Ishikawa (cell line): ENCODE data around the gene TNFRSF8.

ENCODE experiments used
- CEBPB ChIP-seq: IDR thresholded peaks from 2 replicates; pipeline ENCODE4 v1.6.1; 2012
- CREB1 ChIP-seq: IDR thresholded peaks from 2 replicates; pipeline ENCODE4 v1.6.1; 2012; ENCODE audit warnings: low read depth
- EGR1 ChIP-seq: IDR thresholded peaks from 2 replicates; pipeline ENCODE4 v1.6.1; 2012
- EP300 ChIP-seq: IDR thresholded peaks from 2 replicates; pipeline ENCODE4 v1.6.1; 2012; ENCODE audit warnings: borderline replicate concordance
- FOXM1 ChIP-seq: IDR thresholded peaks from 2 replicates; pipeline ENCODE4 v1.6.1; 2012; ENCODE audit warnings: low read depth, borderline replicate concordance
- MAX ChIP-seq: IDR thresholded peaks from 2 replicates; pipeline ENCODE4 v1.6.1; 2012
- NFIC ChIP-seq: IDR thresholded peaks from 2 replicates; pipeline ENCODE4 v1.6.1; 2012
- RAD21 ChIP-seq: IDR thresholded peaks from 2 replicates; pipeline ENCODE4 v1.6.1; 2012; ENCODE audit warnings: low read depth
- REST ChIP-seq: IDR thresholded peaks from 2 replicates; pipeline ENCODE4 v1.6.1; 2012; ENCODE audit warnings: low read depth, mild to moderate bottlenecking
- TAF1 ChIP-seq: IDR thresholded peaks from 2 replicates; pipeline ENCODE4 v1.6.1; 2012; ENCODE audit warnings: low read depth, mild to moderate bottlenecking
- TCF12 ChIP-seq: IDR thresholded peaks from 2 replicates; pipeline ENCODE4 v1.6.1; 2012; ENCODE audit warnings: low read depth
- TEAD4 ChIP-seq: IDR thresholded peaks from 2 replicates; pipeline ENCODE4 v1.6.1; 2012
- USF1 ChIP-seq: IDR thresholded peaks from 2 replicates; pipeline ENCODE4 v1.6.1; 2012
- YY1 ChIP-seq: IDR thresholded peaks from 2 replicates; pipeline ENCODE4 v1.6.1; 2012; ENCODE audit warnings: low read depth
- ZBTB7A ChIP-seq: IDR thresholded peaks from 2 replicates; pipeline ENCODE4 v1.6.1; 2012; ENCODE audit warnings: low read depth

TNFRSF8 gene

DNA sequence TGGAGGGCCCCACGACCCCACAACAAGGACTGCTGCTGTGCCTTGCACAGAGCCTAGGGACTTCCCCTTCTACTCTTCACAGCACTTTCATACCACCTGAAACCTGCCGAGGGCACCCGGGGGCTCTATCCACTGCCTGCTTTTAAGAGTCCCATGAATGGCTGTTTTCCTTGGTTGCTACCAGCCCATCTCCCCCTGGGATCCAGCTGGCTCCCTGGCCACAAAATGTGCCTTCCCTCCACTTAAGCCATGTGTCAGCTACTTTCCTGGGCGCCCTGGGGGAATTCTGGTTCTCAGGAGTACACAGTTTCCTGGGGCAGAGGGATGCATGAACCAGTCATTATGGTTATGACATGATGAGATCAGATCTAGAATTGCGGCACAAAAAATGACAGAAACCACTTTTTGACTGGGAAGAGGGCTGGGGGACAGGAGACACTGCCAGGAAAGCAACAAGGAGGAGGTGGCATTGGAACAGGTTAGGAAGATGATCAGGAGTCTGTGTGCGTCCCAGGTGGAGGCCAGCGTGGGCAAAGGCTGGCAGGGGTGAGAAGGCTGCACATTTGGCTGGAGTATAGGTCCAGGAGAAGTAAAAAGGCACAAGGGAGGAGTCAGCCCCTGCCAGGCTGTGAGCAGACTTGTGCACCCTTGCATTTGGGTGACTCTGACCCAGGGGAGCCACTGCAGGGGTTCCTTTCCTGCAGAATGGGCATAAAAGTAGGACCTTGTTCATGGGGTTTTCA, 3.2 kb upstream of the TNFRSF8 start:
- no peak for TF ChIP-seq EGR1
- no peak for TF ChIP-seq TAF1
- no peak for TF ChIP-seq NFIC
- no peak for TF ChIP-seq YY1
- TF ChIP-seq TEAD4 = no peak
- TF ChIP-seq RAD21 = no peak
- no peak for TF ChIP-seq USF1
- no peak for TF ChIP-seq CREB1
- TF ChIP-seq FOXM1 = no peak

- TF ChIP-seq RAD21 (no peak), YY1 (no peak)
Measured at GRCh38 chr1:12060500-12060899, 2.6 kb upstream of the TNFRSF8 start.

GRCh38 chr1:12064073-12064969, 1.2 kb downstream of the TNFRSF8 start:
- TF ChIP-seq CREB1 (no peak), TCF12 (no peak), MAX (no peak), TAF1 (no peak), NFIC (no peak), YY1 (no peak), REST (no peak), CEBPB (no peak), USF1 (no peak), RAD21 (no peak), TEAD4 (no peak), ZBTB7A (no peak), EP300 (no peak), EGR1 (no peak), FOXM1 (no peak)

DNA sequence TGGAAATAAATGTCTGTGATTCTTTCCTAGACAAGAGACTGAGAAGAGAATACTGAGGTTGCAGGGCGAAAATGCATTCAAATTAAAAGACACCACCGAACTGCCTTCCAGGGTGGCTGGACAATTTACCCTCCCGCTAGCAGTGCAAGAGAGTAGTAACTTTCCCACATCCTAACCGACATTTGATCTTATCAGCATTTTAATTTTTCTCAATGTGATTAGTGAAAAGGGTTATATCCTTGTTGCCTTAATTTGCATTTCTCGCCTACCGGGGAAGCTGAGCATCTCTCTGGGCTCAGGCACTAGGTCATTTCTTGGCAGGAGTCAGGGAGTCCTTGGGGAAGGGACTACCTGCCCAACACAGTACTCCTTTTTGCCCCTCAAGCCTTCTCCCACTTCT, 2.8 kb downstream of the TNFRSF8 start:
- TF ChIP-seq USF1 (no peak), CREB1 (no peak), MAX (no peak), TAF1 (no peak), CEBPB (no peak), FOXM1 (no peak), ZBTB7A (no peak), REST (no peak), EP300 (no peak), RAD21 (no peak), EGR1 (no peak), YY1 (no peak), TCF12 (no peak), TEAD4 (no peak)
